Gastroesophageal sphincter (tissue), 3 donors: ENCODE measurements around the gene UPF1.

Experiments used
- CTCF ChIP-seq, 4 experiments: fragments of 200-600 bp in 2 of 4; fragments of 450-650 bp in 2 of 4; sonication (generic) in 1 of 4; IDR thresholded peaks; one replicate each; pipeline ENCODE4 v1.5.1; 2017 to 2019; ENCODE audit warnings: antibody characterized with exemption in 4 of 4, mild to moderate bottlenecking in 2 of 4, moderate library complexity in 2 of 4
- EP300 ChIP-seq: sonication (generic); formaldehyde crosslinking; IDR thresholded peaks from one replicate; pipeline ENCODE4 v1.6.1; 2017; ENCODE audit warnings: antibody characterized with exemption, mild to moderate bottlenecking
- POLR2A ChIP-seq, 2 donors: fragments of 450-650 bp; IDR thresholded peaks; one replicate each; pipeline ENCODE4 v1.6.1; 2017; ENCODE audit warnings: antibody characterized with exemption in 2 of 2, mild to moderate bottlenecking in 2 of 2, moderate library complexity in 1 of 2
- POLR2AphosphoS5 ChIP-seq: sonication (generic); formaldehyde crosslinking; IDR thresholded peaks from one replicate; pipeline ENCODE4 v1.6.1; 2017; ENCODE audit warnings: antibody characterized with exemption

GRCh38 chr19:18803550-18804138 is 28.1 kb upstream of the UPF1 start:
- no peak for TF ChIP-seq POLR2AphosphoS5
- TF ChIP-seq CTCF (IDR thresholded peaks at IDR 0.05) = no peak
- no peak for TF ChIP-seq POLR2A (IDR thresholded peaks at IDR 0.05)
- TF ChIP-seq EP300 = no peak
